ENCODE measurements around the gene FKBP8.
A peak's percentile ranks its signal among the peaks of the same experiment; 100 is the strongest.

The FKBP8 gene

DNA sequence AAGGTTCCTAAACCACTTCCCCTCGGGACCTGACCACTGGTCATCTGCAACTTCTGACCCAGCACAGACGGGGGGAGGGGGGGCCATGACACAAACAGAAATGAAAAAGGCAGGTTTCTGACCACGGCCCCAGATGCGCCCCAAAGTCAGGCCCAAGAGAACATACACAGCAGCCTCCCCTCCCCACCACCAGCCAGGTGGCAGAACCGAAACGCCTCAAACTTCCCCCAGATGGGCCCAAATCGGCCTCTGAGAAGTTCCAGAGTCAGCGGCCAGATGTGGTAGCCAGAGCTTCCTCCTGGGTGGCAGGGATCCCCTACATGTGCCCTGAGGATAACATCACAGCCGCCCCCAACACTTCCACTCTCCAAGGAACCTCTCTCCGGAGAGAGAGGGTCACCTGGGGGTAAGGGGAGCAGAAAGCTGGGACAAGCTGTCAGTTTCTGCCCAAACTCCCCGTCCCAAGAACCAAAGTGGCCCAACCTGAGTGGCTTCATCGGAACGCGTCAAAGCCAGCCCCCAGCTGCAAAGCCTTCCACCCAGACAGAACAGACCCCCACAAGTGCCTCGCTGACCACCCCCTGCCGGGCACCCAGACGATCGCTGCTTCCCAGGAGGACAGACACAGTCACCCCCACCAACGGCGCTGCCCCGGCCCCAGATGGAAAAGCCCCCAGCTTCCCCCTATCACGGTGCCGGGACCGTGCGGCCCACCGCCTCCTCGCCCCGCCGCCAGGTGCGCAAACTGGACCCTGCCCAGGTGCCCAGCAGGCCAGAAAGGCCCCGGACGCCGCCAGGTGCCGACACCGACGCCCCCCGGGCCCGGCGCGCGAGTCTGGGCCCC is 22.3 kb downstream of the FKBP8 start:
- DNase-seq: peak in 1 of 2 donors; percentile 58

DNA sequence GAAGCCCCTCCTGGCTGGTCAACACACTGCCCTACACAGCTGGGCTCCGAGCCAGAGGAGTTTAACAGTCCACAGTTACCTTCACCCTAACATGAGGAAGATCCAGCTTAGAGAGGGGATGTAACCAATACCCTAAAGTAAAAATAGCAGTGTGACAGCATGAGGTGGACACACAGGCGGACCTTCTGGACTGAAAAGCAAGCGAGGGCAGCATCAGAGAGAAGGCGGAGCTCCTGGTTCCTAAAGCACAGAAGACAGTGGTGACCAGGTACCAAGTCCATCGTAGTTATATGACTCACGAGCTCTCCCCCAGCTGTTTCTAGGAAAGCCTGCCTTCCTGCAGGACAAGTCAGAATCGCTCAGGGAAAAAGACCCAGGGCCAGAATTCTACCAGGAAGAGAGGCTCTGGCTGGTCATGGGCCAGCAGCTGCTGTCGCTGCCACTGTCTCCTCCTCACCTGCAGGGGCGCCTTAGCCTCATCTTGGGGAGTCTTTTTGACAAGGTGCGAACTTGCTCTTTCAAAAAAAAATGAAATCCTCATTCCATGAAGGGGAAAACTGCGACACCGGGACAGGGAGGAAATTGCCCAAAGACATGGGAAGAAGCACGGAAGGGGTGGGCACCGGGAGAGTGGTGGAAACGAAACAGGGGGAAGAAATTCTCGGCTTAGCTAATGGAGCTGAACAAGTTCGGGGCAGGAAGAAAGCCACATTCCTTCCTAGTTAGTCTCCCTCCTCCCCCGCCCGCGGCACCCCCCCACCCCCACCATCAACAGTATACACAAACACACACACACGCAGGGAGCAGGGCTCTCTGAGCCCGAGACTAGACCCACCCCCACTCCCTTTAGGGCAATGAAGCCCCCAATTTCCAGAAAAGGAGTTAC is 23.2 kb downstream of the FKBP8 start:
- DNase-seq: peak; percentile 72

DNA sequence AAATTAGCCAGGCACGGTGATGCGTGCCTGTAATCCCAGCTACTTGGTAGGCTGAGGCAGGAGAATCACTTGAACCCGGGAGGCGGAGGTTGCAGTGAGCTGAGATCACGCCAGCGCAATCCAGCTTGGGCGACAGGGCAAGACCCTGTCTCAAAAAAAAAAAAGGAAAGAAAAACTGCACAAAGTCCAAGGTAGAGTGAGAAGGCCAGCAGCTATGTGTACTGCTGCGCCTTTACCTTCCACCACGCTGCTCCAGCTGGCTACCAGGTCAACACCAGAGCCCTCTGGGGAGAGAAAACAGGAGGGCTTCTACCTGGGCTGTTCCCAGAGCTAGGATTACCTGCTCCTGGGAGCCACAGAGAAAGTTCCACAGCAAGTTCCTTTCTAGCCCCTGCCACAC is 24.7 kb downstream of the FKBP8 start:
- no peak for DNase-seq

DNA sequence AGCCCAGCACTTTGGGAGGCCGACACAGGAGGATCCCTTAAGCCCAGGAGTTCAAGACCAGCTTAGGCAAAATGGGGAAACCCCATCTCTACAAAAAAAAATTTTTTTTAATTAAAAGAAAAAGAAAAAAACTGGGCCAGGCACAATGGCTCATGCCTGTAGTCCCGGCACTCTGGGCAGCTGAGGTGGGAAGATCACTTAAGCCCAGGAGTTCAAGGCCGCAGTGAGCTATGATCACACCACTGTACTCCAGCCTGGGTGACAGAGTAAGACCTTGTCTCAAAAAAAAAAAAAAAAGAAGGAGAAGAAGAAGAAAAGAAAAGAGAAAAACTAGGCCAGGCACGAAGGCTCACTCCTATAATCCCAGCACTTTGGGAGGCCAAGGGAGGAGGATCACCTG is 25.8 kb downstream of the FKBP8 start:
- no peak for DNase-seq

DNA sequence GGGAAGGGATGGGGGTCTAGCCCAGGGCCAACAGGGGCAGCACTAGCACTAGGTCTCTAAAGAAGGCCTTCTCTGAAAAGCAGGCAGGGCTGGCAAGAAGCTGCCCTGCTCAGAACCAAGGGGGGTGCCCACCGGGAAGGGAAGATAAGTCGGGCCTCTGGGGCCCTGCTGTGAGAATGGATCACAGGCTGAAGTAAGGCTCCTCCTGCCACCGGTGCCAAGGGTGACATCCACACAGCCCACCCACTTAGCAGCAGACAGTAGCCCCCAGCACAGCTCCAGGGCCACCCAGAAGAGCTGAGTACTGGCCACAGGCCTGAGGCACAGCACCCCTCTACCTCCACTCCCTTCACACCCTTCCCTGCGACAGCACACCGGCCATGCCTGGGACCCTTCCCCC is 27.4 kb downstream of the FKBP8 start:
- no peak for DNase-seq

DNA sequence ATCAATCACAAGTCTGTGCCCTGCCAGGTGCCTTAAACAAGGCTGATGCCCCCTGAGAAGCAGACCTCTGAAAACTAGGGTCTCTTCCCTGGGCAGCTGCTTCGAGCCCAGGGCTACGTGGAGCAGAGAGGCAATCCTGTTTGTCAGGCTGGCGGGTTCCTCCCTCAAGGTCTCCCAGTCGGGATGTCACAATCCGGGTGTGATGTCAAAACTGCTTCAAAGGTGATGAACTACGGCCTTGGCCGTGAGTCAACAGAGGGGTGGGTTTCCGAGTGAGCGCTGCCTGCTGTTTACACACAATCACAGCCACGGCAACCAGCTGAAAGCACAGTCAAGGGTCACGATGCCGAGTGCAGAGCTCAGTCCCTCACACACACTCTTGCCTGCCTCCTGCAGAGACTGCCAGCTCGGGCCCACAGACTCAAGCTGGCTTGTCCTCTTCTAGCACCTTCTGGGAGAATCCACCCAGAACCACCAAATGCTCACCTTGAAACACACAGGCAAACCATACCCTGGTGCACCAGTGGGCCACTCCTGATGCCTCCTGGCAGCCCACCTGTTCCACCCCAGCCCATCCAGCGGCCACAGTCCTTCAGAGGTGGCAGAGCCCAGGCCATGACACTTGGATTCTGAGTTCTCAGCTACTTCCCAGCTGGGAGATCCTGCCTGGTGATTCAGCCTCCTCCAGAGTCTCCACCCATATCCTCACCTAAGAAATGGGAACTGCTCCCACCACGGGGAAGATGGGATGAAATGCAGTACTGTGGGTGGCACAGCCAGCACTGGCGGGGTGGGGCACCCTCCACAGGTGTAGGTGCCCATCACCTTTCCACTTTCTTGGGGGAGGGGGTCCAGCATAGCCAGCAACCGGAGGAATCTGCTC is 28.3 kb downstream of the FKBP8 start:
- DNase-seq: peak; percentile 41 to 83

DNA sequence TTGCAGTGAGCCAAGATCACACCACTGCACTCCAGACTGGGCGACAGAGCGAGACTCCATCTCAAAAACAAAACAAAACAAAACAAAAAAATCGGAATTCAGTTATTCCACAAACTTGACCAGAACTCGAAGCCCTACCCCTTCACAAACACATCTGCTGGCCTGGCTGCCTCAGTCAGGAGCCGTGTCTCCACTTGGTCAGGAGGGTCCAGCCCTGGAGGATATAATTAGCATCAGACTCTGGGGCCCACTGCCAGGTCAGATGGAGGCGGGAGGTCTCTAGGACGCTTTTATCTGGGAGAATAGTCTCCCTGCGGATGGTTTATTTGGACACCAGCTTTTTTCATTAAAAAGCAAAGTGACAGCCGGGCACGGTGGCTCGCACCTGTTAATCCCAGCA is 29.5 kb downstream of the FKBP8 start:
- no peak for DNase-seq

DNA sequence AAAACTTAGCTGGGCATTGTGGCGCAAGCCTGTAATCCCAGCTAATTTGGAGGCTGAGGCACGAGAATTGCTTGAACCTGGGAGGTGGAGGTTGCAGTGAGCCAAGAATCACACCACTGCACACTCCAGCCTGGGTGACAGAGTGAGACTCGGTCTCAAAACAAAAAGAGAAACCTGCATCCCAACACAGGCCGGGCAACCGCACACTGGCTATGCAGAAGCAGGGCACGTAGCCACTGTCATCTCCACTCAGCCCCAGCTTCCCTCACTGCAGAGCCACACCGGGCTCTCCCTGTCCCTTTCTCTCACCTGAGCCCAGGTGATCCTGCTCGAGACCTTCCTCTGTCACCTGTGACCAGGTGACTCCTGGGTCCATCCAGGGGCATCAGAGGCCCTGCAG is 33.2 kb downstream of the FKBP8 start:
- no peak for DNase-seq

DNA sequence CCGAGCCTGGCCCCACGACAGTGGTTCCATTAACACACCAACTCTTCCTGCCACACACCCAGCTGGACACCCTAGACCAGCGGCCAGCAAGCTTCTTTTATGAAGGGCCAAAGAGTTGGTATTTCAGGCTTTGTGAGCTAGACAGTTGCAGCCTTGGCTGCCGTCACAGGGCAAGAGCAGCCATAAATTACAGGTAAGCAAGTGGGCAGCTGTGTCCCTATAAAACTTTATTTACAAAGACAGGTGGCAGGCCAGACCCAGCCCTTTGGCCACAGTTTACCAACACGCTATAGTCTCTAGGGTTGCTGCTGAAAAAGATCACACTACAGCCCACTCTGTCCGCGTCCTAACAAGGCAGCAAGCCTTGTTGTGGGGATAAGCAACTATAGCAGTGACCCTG is 34.8 kb downstream of the FKBP8 start:
- no peak for DNase-seq

DNA sequence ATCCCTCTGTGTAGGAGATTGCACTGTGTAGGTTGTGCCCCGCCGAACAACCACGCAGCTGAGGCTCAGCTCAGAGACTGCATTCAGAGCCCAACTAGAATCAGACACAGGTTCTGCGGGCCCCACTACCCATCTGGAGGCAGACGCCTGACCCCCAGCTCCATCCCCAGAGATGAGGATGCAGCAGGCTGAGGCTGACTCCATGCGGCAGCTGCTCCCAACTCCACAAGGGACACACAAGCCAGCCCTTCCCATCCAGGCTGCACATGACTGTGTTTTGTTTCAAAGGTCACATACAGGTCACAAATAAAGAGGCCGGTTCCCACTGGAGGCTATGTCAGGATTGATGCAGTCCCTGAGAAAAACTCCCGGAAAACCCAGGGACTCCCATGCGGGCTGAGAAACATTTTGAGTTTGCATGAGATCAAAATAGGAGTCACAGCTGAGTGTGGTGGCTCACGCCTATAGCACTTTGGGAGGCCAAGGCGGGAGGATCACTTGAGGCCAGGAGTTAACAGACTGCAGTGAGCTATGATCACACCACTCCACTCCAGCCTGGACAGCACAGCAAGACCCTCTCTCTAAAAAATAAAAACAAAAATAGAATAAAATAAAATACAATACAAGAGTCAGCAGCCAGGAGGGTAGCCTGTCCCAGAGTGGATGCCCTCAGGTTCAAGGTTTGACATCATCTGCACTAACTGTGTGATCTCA is 35.5 kb downstream of the FKBP8 start:
- no peak for DNase-seq

DNA sequence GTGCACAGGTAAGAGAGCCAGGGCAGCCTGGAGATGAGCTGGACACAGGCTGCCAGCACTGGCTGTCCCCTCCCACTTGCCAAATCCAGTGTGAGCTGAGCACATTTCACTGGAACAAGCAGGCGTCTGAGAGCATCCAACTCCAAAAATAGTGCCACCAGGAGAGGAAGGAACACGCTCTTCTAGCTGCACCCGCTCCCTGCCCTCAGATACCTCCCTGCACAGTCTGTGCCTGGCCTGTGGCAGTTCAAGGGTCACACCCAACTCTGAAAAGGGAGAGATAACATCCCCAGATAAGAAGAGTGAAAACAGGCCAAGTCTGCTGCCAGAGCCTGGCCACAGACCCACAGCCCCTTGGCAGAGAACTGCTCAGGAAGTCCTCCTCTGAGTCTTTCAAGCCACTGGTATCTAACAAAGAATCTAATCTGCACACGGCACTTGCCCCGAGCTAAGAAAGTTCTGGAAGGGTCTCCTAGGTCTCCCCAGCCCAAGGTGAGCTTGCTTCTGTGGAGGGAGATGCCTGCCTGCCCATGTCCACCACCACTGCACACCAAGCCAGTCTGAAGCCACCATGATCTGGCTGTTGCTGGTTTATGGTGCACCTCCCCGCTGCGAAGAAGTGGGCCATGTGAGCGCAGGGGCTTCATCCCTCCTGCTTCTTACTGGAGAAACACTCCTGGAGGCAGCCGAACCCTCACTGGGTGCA is 36.2 kb downstream of the FKBP8 start:
- DNase-seq: peak; percentile 36 to 70

DNA sequence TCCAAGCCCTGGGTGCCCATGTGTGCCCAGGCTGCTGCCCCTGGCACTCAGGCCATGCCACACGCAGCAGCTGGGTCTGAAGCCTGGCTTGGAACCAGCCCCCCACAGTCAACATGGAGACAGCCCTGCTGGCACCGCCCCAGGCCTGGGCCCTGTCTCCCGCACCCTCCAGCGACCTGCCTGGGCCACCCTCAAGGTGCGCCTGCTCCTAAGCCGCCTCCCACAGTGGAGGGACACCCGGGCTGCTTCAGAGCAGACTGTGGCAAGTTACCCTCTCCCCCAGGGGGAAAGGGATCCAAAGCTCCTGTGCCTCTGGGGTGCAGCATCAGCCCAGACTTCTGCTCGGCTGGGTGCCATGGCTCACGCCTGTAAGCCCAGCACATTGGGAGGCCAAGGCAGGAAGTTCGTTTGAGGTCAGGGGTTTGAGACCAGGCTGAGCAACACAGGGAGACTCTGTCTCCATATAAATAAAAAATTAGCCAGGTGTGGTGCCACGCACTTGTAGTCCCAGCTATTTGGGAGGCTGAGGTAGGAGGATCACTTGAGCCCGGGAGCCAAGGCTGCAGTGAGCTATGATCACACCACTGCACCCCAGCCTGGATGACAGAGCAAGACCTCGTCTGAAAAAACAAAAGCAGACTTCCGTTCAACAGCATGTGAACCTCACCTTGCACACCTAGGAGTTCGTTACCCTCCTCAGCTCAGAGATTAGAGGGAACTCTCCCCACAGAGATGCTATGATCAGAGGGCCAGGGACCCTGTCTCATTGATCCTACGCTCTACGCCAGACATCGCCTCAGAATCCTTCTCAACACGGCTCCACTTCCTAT is 37.1 kb downstream of the FKBP8 start:
- DNase-seq: no peak

DNA sequence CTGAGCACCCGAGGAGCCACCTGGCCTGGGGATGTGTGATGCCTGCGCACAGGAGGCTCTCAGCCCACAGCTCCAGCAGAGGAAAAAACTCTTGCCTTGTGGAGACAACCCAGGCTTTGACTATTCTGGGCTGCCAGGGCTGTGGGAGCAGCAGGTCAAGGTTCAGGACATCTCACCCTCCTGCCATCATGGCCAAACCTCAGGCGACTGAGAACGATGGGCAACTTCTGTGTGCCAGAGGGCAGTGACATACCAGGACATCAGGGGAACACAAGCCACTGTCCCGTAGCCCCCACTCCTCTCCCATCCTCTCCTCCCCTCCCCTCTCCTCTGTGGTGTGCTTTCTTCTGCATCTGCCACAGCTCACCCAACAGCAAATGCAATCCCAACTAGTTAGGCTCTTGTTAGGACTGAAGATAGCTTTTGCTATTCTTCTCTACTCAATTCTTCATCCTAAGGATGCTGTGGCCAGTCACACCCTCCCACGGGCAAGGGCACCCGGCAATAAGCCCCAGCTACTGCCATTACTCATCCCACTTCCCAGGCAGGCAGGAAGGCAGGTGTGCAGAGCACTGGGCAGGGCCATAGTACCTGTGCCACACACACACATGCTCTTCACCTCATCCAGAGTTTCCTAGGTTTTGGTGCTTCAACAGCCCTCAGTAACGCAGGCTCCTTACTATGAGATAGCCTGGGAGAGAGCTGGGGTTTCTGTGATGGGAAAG is 38.3 kb downstream of the FKBP8 start:
- no peak for DNase-seq

DNA sequence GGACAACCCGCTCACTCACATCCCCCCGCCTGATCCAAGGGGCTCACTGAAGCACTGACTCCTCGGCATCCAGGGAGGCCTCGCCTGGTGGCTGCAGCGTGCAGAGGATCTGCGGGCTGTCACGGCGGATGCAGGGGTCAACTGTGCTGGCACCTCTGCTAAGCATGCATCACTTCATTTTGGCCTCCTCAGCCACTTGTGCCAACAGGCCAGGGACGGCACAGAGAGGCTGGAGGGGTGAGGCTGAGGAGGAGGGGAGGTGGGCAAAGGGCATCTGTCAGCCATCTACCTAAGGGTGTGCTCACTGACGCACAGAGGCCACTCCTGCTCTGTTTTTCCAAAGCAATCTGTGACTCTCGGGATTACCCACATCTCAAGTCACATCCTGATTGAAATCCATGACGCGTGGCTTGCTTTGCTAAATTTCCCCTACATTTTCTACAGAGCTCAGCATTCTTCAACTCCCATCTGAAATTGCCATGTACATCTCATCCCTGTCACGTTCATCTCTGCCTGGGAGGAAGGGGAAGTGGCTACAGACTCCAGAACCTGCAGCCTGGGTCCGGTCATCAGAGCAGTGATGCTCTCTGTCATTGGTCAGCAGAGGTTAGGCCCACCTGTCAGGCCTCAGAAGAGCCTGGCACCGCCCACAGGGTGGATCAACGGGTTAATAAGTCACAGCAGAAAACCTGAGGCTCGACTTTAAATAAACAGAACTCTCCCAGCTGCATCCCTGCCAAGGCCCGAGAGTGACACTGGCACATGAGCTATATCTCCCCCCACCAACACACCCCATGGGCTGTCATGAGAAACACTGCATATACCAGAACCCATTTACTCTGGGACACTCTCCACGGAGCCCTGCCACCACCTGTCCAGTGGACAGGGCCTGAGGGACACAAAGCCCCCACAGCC is 39.1 kb downstream of the FKBP8 start:
- no peak for DNase-seq

DNA sequence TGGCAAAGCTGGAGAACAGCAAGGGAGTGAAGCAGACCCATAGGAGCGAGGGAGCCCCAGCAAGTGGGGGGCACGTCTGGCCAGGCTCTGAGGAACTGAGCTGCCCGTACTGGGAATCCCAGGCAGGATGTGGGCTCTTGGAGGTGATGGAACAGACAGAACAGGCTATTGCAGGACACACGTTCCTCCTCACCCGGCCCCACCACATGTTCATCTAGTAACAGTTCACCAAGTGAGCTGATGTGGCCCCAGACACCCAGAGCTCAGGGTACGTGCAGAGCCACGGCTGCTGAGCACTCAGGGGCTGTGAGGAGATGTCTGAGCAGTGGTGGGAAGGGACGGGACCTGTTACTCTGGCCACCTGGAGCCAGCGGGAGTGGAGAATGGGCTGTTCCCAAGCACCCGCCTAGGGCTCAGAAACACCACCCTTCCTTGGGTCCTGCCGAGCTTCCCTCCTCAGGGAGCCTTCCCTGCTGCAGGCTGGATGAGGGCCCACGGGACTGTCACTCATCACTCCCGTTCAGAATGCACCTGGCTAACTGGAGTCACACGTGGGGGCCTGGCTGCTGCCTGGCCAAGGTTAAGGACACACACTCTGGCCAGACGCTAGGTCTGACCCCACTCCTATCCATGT is 39.9 kb downstream of the FKBP8 start:
- no peak for DNase-seq

DNA sequence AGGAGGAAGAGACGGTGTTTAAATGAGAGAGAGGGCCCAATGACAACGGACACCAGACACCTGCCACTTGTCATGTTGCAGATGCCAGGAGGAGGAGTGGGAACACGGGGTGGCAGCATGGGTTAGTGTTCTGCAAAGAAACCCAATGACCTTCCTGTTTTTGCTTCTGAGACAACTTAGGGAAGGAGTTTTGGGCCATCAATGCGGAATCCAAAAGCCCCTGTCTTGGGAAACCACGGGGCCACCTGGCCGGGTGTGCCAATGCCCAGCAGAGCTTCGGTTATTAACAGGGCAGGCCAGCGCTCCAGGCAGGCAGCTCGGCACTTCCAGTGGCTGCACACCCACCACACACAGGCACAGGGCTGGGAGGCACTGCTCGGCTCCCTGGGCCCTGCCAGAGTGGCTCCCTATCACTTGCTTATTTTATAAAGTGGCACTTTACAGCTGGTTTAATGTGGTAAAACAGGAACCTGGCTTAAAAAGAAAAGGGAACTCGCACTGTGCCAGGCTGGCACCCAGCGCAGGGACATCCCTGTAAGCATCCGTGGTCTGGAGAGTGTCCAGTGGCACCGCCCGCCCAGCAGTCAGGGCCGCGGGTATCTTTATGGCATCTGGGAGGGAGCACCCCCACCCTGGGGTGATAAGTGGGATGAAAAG is 40.6 kb downstream of the FKBP8 start:
- peak in 1 of 2 donors; percentile 44 for DNase-seq

DNA sequence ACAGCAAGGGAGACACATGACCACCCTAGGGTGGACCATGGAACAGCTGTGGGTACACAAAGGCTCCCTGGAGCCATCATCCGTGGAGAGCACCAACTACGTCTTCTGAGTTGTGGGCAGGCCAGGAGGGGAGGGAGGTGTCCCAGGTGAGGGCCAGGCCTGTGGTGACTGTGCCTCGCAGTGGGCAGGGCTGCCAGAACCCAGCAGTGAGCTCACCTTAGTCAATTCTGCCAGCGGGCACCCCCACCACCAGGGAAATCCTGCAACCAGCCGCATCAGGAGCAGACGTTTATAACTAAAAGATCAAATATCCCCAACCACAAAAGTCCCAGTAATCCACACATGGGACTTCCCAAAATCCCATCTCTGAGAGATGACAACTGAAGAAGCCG is 41.1 kb downstream of the FKBP8 start:
- DNase-seq: no peak

DNA sequence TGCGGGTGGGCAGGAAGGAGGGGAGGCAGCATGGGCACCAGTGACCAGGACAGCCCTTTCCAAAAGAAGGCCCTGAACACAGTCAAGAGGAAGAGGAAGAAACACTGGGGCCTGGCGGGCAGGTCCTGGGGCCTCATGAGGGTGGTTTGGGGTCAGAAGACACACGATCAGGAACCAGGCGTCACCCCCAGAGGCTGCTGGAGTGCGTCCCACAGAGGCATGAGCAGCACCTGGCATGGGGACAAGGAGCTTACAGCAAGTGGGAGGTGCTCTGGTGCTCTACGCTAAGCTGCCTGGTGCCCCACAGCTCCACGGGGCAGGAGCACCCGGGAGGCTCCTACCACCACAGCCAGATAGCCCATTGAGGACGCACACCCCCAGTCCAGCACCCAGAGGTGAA is 41.5 kb downstream of the FKBP8 start:
- DNase-seq: no peak
